CD4-positive, alpha-beta T cell (primary cell): ENCODE measurements around the gene UNC5CL. TPM values are rescaled to one million over a fixed set of nuclear protein-coding genes. Genes with fewer than 3 reads are reported as not detected.

ENCODE experiments used
- ATAC-seq: fragments of 200-7000 bp; cut with Tn5 transposase; one replicate; pipeline ENCODE4 v1.10.0; 2022; ENCODE audit warnings: mild to moderate bottlenecking; ENCODE audit not compliant: poor library complexity
- CTCF ChIA-PET: fragments of 350-600 bp; sonication (Branson Sonifier 250); formaldehyde crosslinking; loops from one replicate; lab custom pipeline; 2021; ENCODE audit warnings: antibody characterized with exemption, inconsistent platforms; lab: Charles Lee
- POLR2A ChIA-PET: fragments of 350-600 bp; sonication (Branson Sonifier 250); formaldehyde crosslinking; loops from one replicate; lab custom pipeline; 2021; ENCODE audit warnings: antibody characterized with exemption, inconsistent platforms; lab: Charles Lee
- DNase-seq, 14 experiments: peaks; one replicate each; pipeline ENCODE4 v3.0.0-alpha.2; 2013 to 2020; ENCODE audit warnings: mixed read lengths in 2 of 14
- H3K27ac ChIP-seq, 2 donors: one replicate each; pipeline versions ENCODE4 v1.5.1 to v1.7.0; 2013; ENCODE audit warnings: low read length in 2 of 2, low read depth in 1 of 2, mild to moderate bottlenecking in 1 of 2
- H3K27me3 ChIP-seq, 2 experiments: 1 replicate in 1 of 2; 2 replicates in 1 of 2; pipeline versions ENCODE4 v1.6.1 to v1.7.0; 2013; ENCODE audit warnings: low read length in 2 of 2, control low read depth in 1 of 2, mild to moderate bottlenecking in 1 of 2, moderate library complexity in 1 of 2; ENCODE audit not compliant: insufficient read depth in 2 of 2, control insufficient read depth in 1 of 2
- H3K36me3 ChIP-seq: one replicate; pipeline ENCODE4 v1.6.1; 2013; ENCODE audit warnings: low read length, control low read depth; ENCODE audit not compliant: insufficient read depth
- H3K4me1 ChIP-seq: one replicate; pipeline ENCODE4 v1.6.1; 2013; ENCODE audit warnings: low read length, control low read depth; ENCODE audit not compliant: insufficient read depth
- H3K4me3 ChIP-seq: one replicate; pipeline ENCODE4 v1.5.1; 2013; ENCODE audit warnings: mild to moderate bottlenecking, low read length, moderate library complexity
- H3K9me3 ChIP-seq, 2 experiments: 1 replicate in 1 of 2; 2 replicates in 1 of 2; pipeline versions ENCODE4 v1.6.1 to v1.7.0; 2013; ENCODE audit warnings: low read length in 2 of 2, mild to moderate bottlenecking in 2 of 2, control low read depth in 1 of 2, moderate library complexity in 1 of 2; ENCODE audit not compliant: control insufficient read depth in 1 of 2, insufficient read depth in 1 of 2
- H3K27ac Mint-ChIP-seq: one replicate; pipeline ENCODE4 v1.8.0; 2020; ENCODE audit warnings: mixed read lengths
- H3K27me3 Mint-ChIP-seq: one replicate; pipeline ENCODE4 v1.8.0; 2021; ENCODE audit warnings: mixed read lengths
- H3K36me3 Mint-ChIP-seq: one replicate; pipeline ENCODE4 v1.8.0; 2021; ENCODE audit warnings: low read depth, mixed read lengths
- H3K4me1 Mint-ChIP-seq: one replicate; pipeline ENCODE4 v1.8.0; 2021; ENCODE audit warnings: low read depth, mixed read lengths
- H3K4me3 Mint-ChIP-seq: one replicate; pipeline ENCODE4 v1.8.0; 2020; ENCODE audit warnings: mild to moderate bottlenecking, mixed read lengths
- H3K9me3 Mint-ChIP-seq: one replicate; pipeline ENCODE4 v1.8.0; 2020; ENCODE audit warnings: mixed read lengths
- CTCF ChIP-seq: fragments of 200-600 bp; IDR thresholded peaks from one replicate; pipeline ENCODE4 v1.8.0; 2022; ENCODE audit warnings: antibody characterized with exemption, mild to moderate bottlenecking
- intact Hi-C, 2 experiments: fragments of 100-400 bp; cut with DNase I in 1 of 2; cut with micrococcal nuclease in 1 of 2; formaldehyde crosslinking; loops; one replicate each; pipeline versions ENCODE4 v1.15.1 to v1.9.0; 2023 to 2025; cut with DNase I, micrococcal nuclease
- total RNA-seq, 174 experiments: library from RNA in 2 of 174; stranded (reverse) in 2 of 174; gene quantifications; one replicate each; pipeline ENCODE4 v1.2.3 and lab custom pipeline; 2021 to 2026

The UNC5CL gene
- total RNA-seq, 2 experiments from 2014 or later = 2.5 to 2.9 TPM

GRCh38 chr6:41046084-41046483 is 7.1 kb upstream of the UNC5CL start:
- Mint-ChIP-seq H3K27ac (no peak overlapping the region), H3K27me3 (no peaks in the 10 kb centered on the region), H3K36me3 (peaks cover 4% of the 10 kb centered on the region), H3K4me1 (peaks cover 4% of the 10 kb centered on the region), H3K4me3 (no peak overlapping the region), H3K9me3 (no peaks in the 10 kb centered on the region)
- H3K27ac ChIP-seq = no peak overlapping the region
- no peak for TF ChIP-seq CTCF
- intact Hi-C loops = no loop called here
- POLR2A ChIA-PET = no interaction called here
- H3K27me3 ChIP-seq = no peaks in the 10 kb centered on the region
- H3K36me3 ChIP-seq = peaks cover 3% of the 10 kb centered on the region
- no peaks in the 10 kb centered on the region for H3K4me1 ChIP-seq
- DNase-seq = no peak
- H3K4me3 ChIP-seq = no peak overlapping the region
- no peaks in the 10 kb centered on the region for H3K9me3 ChIP-seq
- no peak for ATAC-seq
- CTCF ChIA-PET = no interaction called here

- no peaks in the 10 kb centered on the region for H3K27me3 Mint-ChIP-seq
- H3K4me1 ChIP-seq = no peaks in the 10 kb centered on the region
- no peaks in the 10 kb centered on the region for H3K9me3 ChIP-seq
- ChIA-PET CTCF (interaction anchor here (0.6 kb wide), 1 partner anchor 1828 kb away, joined by 3 read pairs; no protein-coding TSS in a partner anchor), POLR2A (no interaction called here)
- TF ChIP-seq CTCF = no peak
- no peaks in the 10 kb centered on the region for H3K9me3 Mint-ChIP-seq
- no peak overlapping the region for H3K27ac ChIP-seq
- H3K27me3 ChIP-seq = no peaks in the 10 kb centered on the region
- no peak overlapping the region for H3K27ac Mint-ChIP-seq
- H3K4me1 Mint-ChIP-seq = peaks cover 4% of the 10 kb centered on the region
- H3K4me3 Mint-ChIP-seq = no peak overlapping the region
- DNase-seq = no peak
- H3K4me3 ChIP-seq = no peak overlapping the region
- H3K36me3 Mint-ChIP-seq = peaks cover 4% of the 10 kb centered on the region
- intact Hi-C loops = no loop called here
- no peak for ATAC-seq
- peaks cover 3% of the 10 kb centered on the region for H3K36me3 ChIP-seq
Measured at GRCh38 chr6:41045664-41046063, 6.6 kb upstream of the UNC5CL start.

GRCh38 chr6:41043151-41043550 is 4.1 kb upstream of the UNC5CL start:
- CTCF ChIA-PET = no interaction called here
- Histone ChIP-seq H3K9me3 (no peaks in the 10 kb centered on the region), H3K27me3 (no peaks in the 10 kb centered on the region), H3K4me1 (no peaks in the 10 kb centered on the region), H3K36me3 (peaks cover 3% of the 10 kb centered on the region), H3K4me3 (no peak overlapping the region), H3K27ac (no peak overlapping the region)
- Mint-ChIP-seq H3K9me3 (no peaks in the 10 kb centered on the region), H3K27me3 (no peaks in the 10 kb centered on the region), H3K36me3 (peaks cover 4% of the 10 kb centered on the region), H3K4me3 (no peak overlapping the region), H3K27ac (no peak overlapping the region), H3K4me1 (peaks cover 6% of the 10 kb centered on the region)
- POLR2A ChIA-PET = no interaction called here
- ATAC-seq = no peak
- DNase-seq = no peak
- TF ChIP-seq CTCF = no peak
- intact Hi-C loops = no loop called here
